HuH-7.5 (cell line): ENCODE data around the gene ATP1A1.
A peak's percentile ranks its signal among the peaks of the same experiment; 100 is the strongest.

Source experiments
- DNase-seq: peaks from one replicate; pipeline ENCODE4 v3.0.0; 2011; ENCODE audit warnings: low spot score

Gene ATP1A1

DNA sequence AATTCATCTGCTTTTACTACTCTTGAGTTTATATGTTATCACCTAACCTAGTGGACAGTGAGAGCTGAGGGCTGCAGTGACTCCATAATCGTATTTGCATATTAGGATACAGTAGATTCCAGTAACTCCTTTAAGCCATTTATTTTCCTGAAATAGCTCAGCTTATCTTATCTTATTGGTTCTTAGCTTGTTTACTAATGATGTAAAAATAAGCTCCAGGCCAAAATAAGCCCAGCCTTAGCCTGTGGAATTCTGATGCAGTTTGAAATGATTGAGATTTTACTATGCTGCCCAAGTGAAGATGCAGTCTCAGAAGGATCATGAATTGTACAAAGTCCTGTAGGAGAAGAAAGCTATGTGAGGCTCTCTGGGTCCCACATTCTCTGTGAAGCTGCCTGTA is 18.1 kb downstream of the ATP1A1 start:
- DNase-seq: no peak

- DNase-seq: no peak
Measured at GRCh38 chr1:116392717-116393404, 19.8 kb downstream of the ATP1A1 start.

GRCh38 chr1:116393792-116394191 is 20.7 kb downstream of the ATP1A1 start:
- DNase-seq: no peak

- DNase-seq: no peak
Measured at GRCh38 chr1:116394270-116394669, 21.2 kb downstream of the ATP1A1 start.

DNA sequence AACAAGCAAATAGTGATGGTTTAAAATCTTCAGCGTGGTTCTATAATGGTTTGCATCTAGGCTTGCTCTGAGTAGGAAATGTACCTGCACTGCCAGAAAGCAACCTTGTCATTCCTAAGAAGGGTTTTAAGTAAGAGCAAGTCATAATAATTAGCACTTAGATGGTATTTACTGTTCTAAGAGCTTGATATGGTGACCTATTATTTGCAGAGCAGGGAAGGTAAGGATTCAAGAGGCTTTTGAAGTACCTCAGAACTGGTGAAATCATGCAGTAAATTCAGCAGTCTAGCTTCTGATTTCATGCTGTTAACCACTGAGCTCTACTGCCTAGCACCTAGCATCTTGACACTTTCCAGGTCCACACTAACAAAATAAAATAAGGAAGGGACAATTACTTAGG is 23.7 kb downstream of the ATP1A1 start:
- DNase-seq: no peak

GRCh38 chr1:116397728-116398127 is 24.7 kb downstream of the ATP1A1 start:
- DNase-seq: no peak

- no peak for DNase-seq
Measured at GRCh38 chr1:116400780-116401179, 27.7 kb downstream of the ATP1A1 start.

DNA sequence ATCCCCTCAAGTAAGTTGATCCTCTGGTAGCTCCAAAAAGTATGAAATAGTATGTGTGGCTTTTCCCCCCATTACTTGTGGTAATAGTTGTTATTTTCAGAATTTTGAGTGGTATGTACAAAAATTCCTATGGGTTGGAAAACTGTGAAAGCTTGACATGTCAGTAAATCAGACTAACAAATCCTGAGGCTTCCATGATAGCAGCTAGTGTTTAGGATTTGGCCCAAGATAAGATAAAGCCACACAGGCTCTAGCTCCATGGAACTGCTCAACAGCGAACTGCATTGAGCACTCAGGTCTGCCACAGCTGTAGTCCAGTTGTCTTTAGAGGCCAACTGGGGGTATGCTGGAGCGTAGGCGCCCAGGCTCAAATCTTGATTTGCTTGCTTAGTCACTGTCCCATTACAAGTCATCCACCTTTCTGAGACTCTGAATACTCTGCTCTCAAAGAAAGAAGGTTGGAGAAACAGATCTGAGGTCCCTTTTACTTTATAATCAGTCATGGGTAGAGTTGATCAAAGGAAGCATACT is 28.7 kb downstream of the ATP1A1 start:
- DNase-seq: no peak

DNA sequence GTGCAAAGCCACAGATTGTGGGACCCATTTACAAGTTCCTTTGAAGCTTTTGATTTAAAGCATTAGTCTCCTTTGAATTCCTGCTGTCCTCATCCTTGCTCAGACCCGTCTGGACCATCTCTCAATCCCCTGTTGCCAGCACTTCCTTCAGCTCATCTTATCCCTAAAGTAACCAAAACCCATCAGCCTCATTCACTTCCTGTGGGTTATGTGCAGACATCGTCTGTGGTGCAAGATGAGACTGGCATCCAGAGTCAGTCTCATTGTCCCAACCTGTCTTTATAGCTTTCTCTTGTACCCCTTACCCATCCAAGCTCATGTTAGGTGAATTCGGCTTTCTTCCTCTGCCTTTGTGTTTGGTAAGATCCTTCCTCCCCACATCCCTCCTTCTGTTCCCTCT is 29.3 kb downstream of the ATP1A1 start:
- DNase-seq: no peak

GRCh38 chr1:116403496-116404136 is 30.6 kb downstream of the ATP1A1 start:
- no peak for DNase-seq

- no peak for DNase-seq
Measured at GRCh38 chr1:116404699-116405098, 31.7 kb downstream of the ATP1A1 start.

DNA sequence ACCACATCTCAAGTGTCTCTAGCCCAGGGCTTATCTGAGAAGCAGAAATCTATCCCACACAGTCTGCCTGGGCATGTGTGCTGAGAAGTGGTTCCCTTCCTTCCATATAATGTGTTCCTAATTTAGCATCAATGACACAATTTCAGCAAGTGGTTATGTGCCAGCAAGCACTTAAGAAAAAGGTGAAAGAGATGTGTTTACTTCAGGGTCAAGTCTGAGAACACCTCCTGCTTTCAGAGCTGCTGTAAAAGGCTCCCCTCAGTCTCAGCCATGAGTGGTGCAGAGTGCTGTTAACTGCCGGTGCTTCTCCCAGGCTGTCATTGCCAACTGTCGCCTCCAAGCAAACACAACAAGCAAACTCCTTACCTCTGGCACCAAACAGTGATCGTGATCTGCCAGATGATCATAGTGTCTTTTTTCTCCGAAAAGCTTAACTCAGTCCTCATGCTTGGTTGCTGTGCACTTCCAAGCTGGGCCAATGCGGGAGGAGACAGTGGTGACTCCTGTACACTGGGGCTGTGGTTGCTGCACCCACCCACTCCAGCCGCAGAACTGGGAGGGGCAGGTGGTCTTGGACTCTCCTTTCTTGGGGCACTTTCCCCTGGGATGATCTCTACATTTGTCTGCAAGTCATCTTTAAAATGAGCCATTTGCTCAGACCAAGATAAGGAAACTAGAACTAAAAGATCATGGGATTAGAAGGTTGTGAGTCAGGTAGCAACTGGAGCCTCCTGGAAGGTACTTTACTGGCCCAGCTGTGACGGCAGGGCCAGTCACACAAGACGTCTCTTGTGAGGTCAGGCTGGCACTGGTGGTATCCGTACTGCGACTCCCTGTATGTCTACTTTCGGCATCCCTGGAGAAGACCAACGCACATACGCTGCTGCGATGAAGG is 32.4 kb downstream of the ATP1A1 start:
- DNase-seq: no peak

DNA sequence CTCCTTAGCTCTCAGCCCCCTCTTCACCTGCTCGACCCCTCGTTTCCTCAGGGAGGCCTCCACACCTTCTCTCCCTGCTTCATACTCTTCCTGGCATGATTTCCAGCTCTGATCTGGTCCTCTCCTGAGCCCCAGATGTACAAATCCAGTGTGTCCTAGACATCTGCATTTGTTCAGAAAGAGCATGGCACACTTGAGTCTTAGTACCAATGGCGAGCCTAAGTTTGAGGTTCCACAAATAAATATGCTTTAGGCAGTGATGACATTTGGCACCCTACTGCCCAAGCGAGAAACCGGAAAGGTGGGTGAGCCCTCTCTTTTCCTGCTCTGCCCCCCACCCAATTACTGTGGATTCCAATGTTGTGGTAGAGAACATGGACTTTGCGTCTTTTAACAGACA is 34.0 kb downstream of the ATP1A1 start:
- DNase-seq: no peak

GRCh38 chr1:116408193-116408592 is 35.1 kb downstream of the ATP1A1 start:
- DNase-seq: no peak

- no peak for DNase-seq
Measured at GRCh38 chr1:116408803-116409720, 36.0 kb downstream of the ATP1A1 start.

- no peak for DNase-seq
Measured at GRCh38 chr1:116409751-116410191, 36.7 kb downstream of the ATP1A1 start.

- peak; percentile 27 for DNase-seq
Measured at GRCh38 chr1:116411784-116412479, 38.9 kb downstream of the ATP1A1 start.

DNA sequence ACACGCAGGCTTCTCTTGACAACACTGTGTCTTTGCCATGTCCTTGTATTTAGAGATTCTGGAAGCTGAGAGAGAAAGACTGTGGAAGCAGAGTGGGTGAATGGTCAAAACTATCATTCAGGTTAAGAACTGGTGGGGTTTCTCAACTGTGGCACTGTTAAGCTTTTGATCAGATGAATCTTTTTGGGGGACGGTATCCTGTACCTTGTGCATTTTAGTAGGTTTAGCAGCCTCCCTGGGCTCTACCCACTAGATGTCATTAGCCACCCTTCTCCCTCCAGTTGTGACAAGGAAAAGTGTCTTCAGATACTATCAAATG is 39.4 kb downstream of the ATP1A1 start:
- no peak for DNase-seq

DNA sequence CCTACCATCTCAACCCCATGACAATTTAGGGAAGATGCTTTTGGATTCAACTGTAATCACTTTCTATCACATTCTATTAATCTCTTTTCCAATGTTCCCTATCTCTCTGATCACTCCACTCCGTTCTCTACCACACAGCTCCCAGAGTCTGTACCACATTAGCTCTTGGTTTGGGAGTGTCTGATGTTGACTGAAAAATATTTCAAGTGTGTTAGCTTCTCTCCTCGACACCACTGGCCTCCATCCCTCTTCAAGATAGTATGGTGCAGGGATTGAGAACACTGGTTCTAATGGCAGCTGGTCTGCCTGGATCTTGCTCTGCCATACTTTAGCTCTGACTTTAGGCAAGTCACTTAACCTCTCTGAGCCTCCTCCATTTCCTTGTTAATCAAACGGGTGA is 39.9 kb downstream of the ATP1A1 start:
- DNase-seq: no peak

- no peak for DNase-seq
Measured at GRCh38 chr1:116413414-116413813, 40.4 kb downstream of the ATP1A1 start.

DNA sequence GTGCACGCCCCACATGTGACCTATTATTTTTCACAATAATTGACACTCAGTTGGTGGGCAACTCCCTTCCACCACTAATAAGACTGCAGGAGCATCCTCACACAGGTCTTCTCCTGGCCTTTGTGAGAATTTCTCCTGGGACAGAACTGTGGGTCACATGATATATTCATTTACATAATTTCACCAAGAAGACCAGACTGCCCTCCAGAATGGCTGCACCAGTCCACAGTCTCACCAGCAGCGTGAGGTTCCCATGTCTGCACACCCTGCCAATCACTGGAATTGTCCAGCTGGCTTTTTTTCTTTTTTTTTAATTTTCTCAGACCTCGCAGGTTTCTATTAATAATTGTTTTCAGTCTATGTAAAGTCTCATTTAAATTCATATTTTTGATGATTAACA is 41.3 kb downstream of the ATP1A1 start:
- no peak for DNase-seq
